SK-N-SH (cell line): ENCODE measurements around the gene ST3GAL6. TPM values are rescaled to one million over a fixed set of nuclear protein-coding genes. Genes with fewer than 3 reads are reported as not detected.
A peak's percentile ranks its signal among the peaks of the same experiment; 100 is the strongest.

Source experiments
- CTCF ChIA-PET: fragments of 300-600, 350-600 bp; formaldehyde crosslinking; extraction: SDS; loops from one replicate; lab custom pipeline; 2021; lab: Yijun Ruan, JAX
- POLR2A ChIA-PET: fragments of 350-600 bp; sonication (Branson Sonifier 250); formaldehyde crosslinking; extraction: SDS; loops from one replicate; lab custom pipeline; 2020; ENCODE audit warnings: antibody characterized with exemption, inconsistent platforms; lab: Yijun Ruan, JAX
- DNase-seq: peaks from one replicate; pipeline ENCODE4 v3.0.0; 2012
- H2AFZ ChIP-seq: fragments of 200-600 bp; sonication (generic); 2 replicates; pipeline ENCODE4 v1.8.1; 2016; ENCODE audit warnings: antibody characterized with exemption, mild to moderate bottlenecking, low read depth
- H3F3A ChIP-seq: fragments of 200-600 bp; sonication (generic); replicated peaks from 2 replicates; pipeline ENCODE3; 2016; ENCODE audit warnings: antibody characterized with exemption, mild to moderate bottlenecking; ENCODE audit not compliant: insufficient read depth
- H3K27ac ChIP-seq, 2 experiments: fragments of 200-500 bp in 1 of 2; fragments of 200-600 bp in 1 of 2; sonication (Bioruptor generic) in 1 of 2; sonication (generic), shearing (Covaris generic) in 1 of 2; 2 replicates each; pipeline versions ENCODE4 v1.5.1 to v1.6.1; 2014 to 2016; ENCODE audit warnings: low read depth in 2 of 2, inconsistent platforms in 1 of 2, low read length in 1 of 2, mild to moderate bottlenecking in 1 of 2, mixed read lengths in 1 of 2
- H3K27me3 ChIP-seq: fragments of 200-600 bp; sonication (generic), shearing (Covaris generic); 2 replicates; pipeline ENCODE4 v1.6.1; 2016; ENCODE audit warnings: mixed run types; ENCODE audit not compliant: insufficient read depth
- H3K36me3 ChIP-seq, 2 experiments: fragments of 200-500 bp in 1 of 2; fragments of 200-600 bp in 1 of 2; sonication (Bioruptor generic) in 1 of 2; sonication (generic) in 1 of 2; replicated peaks in 1 of 2; 2 replicates each; pipeline versions ENCODE3 to v1.5.1; 2014 to 2016; ENCODE audit warnings: low read length in 1 of 2, mild to moderate bottlenecking in 1 of 2; ENCODE audit not compliant: insufficient read depth in 2 of 2, control insufficient read depth in 1 of 2
- H3K4me1 ChIP-seq, 2 experiments: fragments of 200-500 bp in 1 of 2; fragments of 200-600 bp in 1 of 2; sonication (Bioruptor generic) in 1 of 2; sonication (generic), shearing (Covaris generic) in 1 of 2; 2 replicates each; pipeline versions ENCODE4 v1.5.1 to v1.6.1; 2014 to 2016; ENCODE audit warnings: low read depth in 1 of 2, low read length in 1 of 2, mixed run types in 1 of 2; ENCODE audit not compliant: insufficient read depth in 2 of 2, control insufficient read depth in 1 of 2
- H3K4me2 ChIP-seq: fragments of 200-600 bp; sonication (generic), shearing (Covaris generic); 2 replicates; pipeline ENCODE4 v1.6.1; 2017; ENCODE audit warnings: mixed run types
- H3K4me3 ChIP-seq, 2 experiments: fragments of 200-500 bp in 1 of 2; fragments of 200-600 bp in 1 of 2; sonication (Bioruptor generic) in 1 of 2; sonication (generic), shearing (Covaris generic) in 1 of 2; 2 replicates each; pipeline versions ENCODE4 v1.5.1 to v1.8.1; 2014 to 2016; ENCODE audit warnings: low read depth in 2 of 2, inconsistent platforms in 1 of 2, low read length in 1 of 2, mild to moderate bottlenecking in 1 of 2, mixed read lengths in 1 of 2, moderate library complexity in 1 of 2
- H3K79me2 ChIP-seq: fragments of 200-600 bp; sonication (generic); 2 replicates; pipeline ENCODE4 v1.8.1; 2017; ENCODE audit warnings: mild to moderate bottlenecking; ENCODE audit not compliant: insufficient read depth
- H3K9ac ChIP-seq: fragments of 200-600 bp; sonication (generic); 2 replicates; pipeline ENCODE4 v1.6.1; 2017; ENCODE audit warnings: mixed run types
- H3K9me2 ChIP-seq: fragments of 200-600 bp; sonication (generic); 2 replicates; pipeline ENCODE4 v1.6.1; 2017; ENCODE audit warnings: mixed run types
- H3K9me3 ChIP-seq: fragments of 200-600 bp; sonication (generic); 2 replicates; pipeline ENCODE4 v1.6.1; 2017; ENCODE audit warnings: mixed run types, mild to moderate bottlenecking, moderate library complexity
- H4K20me1 ChIP-seq: fragments of 200-600 bp; sonication (generic); 2 replicates; pipeline ENCODE4 v1.6.1; 2017; ENCODE audit warnings: mild to moderate bottlenecking, mixed run types; ENCODE audit not compliant: insufficient read depth
- CHD2 ChIP-seq: fragments of 150-350 bp; IDR thresholded peaks from 2 replicates; pipeline ENCODE4 v1.6.1; 2018; ENCODE audit warnings: low read length; ENCODE audit not compliant: partially characterized antibody
- ELF1 ChIP-seq: IDR thresholded peaks from 2 replicates; pipeline ENCODE4 v1.4.0; 2012
- EZH2phosphoT487 ChIP-seq: fragments of 200-600 bp; sonication (generic); IDR thresholded peaks from 2 replicates; pipeline ENCODE4 v1.6.1; 2017; ENCODE audit warnings: low read depth, mixed run types, mild to moderate bottlenecking, antibody characterized with exemption, moderate library complexity, borderline replicate concordance
- FOXJ3 ChIP-seq: sonication (generic); formaldehyde crosslinking; IDR thresholded peaks from 2 replicates; pipeline ENCODE4 v1.5.1; 2020; ENCODE audit warnings: mild to moderate bottlenecking, missing genetic modification reagents
- JUND ChIP-seq: IDR thresholded peaks from 2 replicates; pipeline ENCODE4 v1.4.0; 2012
- MXI1 ChIP-seq: IDR thresholded peaks from 2 replicates; pipeline ENCODE4 v1.6.1; 2012; ENCODE audit warnings: mild to moderate bottlenecking, low read depth, low read length, improper control_type of control experiment
- RFX5 ChIP-seq: IDR thresholded peaks from 2 replicates; pipeline ENCODE4 v1.6.1; 2012; ENCODE audit warnings: mild to moderate bottlenecking, improper control_type of control experiment, low read length
- TEAD4 ChIP-seq: IDR thresholded peaks from 2 replicates; pipeline ENCODE4 v1.4.0; 2012; ENCODE audit warnings: mild to moderate bottlenecking, borderline replicate concordance; ENCODE audit not compliant: insufficient read depth
- USF1 ChIP-seq: IDR thresholded peaks from 2 replicates; pipeline ENCODE4 v1.4.0; 2012; ENCODE audit warnings: low read depth, borderline replicate concordance
- WGBS: methylation state at CpG from one replicate; pipeline ENCODE4 v1.1.6; 2017; ENCODE audit warnings: low lambda C conversion rate; 5-methylcytosine and 5-hydroxymethylcytosine counted together
- polyA plus RNA-seq, 3 experiments: library from polyadenylated mRNA; depleted of rRNA; stranded (reverse); fragments of >200 nt; gene quantifications; 2 replicates each; pipeline ENCODE4 v1.2.3, GENCODE V29; 2012
- TF ChIP-seq, protein P1 (sequence below): IDR thresholded peaks from 2 replicates; pipeline ENCODE4 v1.6.1; 2012; ENCODE audit warnings: mild to moderate bottlenecking, low read depth, low read length, moderate library complexity
- TF ChIP-seq, protein P2 (sequence below): fragments of 150-350 bp; IDR thresholded peaks from 2 replicates; pipeline ENCODE4 v1.6.1; 2017; ENCODE audit warnings: antibody characterized with exemption, low read length, low read depth, borderline replicate concordance

Gene ST3GAL6
- polyA plus RNA-seq, 1 of the 3 experiments (the other 2 are of a cell fraction), result 16.3 TPM

DNA sequence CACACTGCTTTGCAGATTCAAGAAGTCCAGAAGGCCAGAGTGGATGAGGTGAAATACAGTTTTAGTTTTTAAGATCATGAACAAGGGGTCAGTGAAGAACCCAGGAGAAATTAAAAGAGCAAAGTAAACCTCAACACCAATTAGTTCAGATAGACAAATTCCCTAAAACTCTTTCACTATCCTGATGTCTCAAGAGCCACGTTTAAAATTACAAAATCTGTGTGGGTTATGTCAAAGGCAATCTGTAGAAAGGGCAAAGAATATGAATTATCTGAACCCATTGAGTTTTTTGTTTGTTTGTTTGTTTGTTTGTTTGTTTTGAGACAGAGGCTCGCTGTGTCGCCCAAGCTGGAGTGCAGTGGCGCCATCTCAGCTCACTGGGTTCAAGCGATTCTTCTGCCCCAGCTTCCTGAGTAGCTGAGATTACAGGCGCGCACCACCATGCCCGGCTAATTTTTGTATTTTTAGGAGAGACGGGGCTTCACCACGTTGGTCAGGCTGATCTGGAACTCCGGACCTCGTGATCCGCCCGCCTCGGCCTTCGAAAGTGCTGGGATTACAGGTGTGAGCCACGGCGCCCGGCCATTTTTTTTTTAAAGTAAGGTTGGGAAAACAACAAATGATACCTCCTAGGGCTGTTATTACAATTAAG, 32.1 kb upstream of the ST3GAL6 start:
- WGBS, result 95% methylated on average over 19 of the region's 19 CpGs
- no peak overlapping the region for H3K4me3 ChIP-seq
- H3K27me3 ChIP-seq, result no peaks in the 10 kb centered on the region
- no peak for DNase-seq
- H3F3A ChIP-seq, result peaks cover 11% of the 10 kb centered on the region
- no peaks in the 10 kb centered on the region for H4K20me1 ChIP-seq
- no peak for TF ChIP-seq EZH2phosphoT487
- TF ChIP-seq TEAD4, result no peak
- no peak for TF ChIP-seq JUND
- TF ChIP-seq CHD2, result no peak
- TF ChIP-seq, protein P1, sequence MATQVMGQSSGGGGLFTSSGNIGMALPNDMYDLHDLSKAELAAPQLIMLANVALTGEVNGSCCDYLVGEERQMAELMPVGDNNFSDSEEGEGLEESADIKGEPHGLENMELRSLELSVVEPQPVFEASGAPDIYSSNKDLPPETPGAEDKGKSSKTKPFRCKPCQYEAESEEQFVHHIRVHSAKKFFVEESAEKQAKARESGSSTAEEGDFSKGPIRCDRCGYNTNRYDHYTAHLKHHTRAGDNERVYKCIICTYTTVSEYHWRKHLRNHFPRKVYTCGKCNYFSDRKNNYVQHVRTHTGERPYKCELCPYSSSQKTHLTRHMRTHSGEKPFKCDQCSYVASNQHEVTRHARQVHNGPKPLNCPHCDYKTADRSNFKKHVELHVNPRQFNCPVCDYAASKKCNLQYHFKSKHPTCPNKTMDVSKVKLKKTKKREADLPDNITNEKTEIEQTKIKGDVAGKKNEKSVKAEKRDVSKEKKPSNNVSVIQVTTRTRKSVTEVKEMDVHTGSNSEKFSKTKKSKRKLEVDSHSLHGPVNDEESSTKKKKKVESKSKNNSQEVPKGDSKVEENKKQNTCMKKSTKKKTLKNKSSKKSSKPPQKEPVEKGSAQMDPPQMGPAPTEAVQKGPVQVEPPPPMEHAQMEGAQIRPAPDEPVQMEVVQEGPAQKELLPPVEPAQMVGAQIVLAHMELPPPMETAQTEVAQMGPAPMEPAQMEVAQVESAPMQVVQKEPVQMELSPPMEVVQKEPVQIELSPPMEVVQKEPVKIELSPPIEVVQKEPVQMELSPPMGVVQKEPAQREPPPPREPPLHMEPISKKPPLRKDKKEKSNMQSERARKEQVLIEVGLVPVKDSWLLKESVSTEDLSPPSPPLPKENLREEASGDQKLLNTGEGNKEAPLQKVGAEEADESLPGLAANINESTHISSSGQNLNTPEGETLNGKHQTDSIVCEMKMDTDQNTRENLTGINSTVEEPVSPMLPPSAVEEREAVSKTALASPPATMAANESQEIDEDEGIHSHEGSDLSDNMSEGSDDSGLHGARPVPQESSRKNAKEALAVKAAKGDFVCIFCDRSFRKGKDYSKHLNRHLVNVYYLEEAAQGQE, result no peak
- no peak for TF ChIP-seq RFX5
- no peak for TF ChIP-seq ELF1
- no peak for TF ChIP-seq USF1
- peaks cover 5 to 22% of the 10 kb centered on the region in 2 experiments; a peak in 3 of 4 replicates for H3K4me1 ChIP-seq
- POLR2A ChIA-PET, result interaction anchor here (1.5 to 6.0 kb wide), 4 partner anchors 31 to 137 kb away, joined by 11 to 50 read pairs (median 18); partner anchors contain the start of genes CPOX and ST3GAL6
- no peak overlapping the region for H2AFZ ChIP-seq
- H3K36me3 ChIP-seq, result no peaks in the 10 kb centered on the region
- H3K4me2 ChIP-seq, result no peak overlapping the region; the same call in none of the 2 replicates
- H3K9me2 ChIP-seq, result no peaks in the 10 kb centered on the region
- peak overlapping the region in 1 of 2 experiments; percentile 34; a peak in 1 of 4 replicates for H3K27ac ChIP-seq
- no peaks in the 10 kb centered on the region for H3K9me3 ChIP-seq
- peaks cover 35% of the 10 kb centered on the region for H3K79me2 ChIP-seq
- CTCF ChIA-PET, result interaction anchor here (0.7 to 1.7 kb wide), 6 partner anchors 9 to 134 kb away, joined by 3 to 7 read pairs (median 3); no protein-coding TSS in a partner anchor
- H3K9ac ChIP-seq, result no peak overlapping the region

- H2AFZ ChIP-seq, result peak overlapping the region; percentile 96
- ChIA-PET CTCF (interaction anchor here (0.7 to 1.7 kb wide), 6 partner anchors 10 to 135 kb away, joined by 3 to 18 read pairs (median 4); no protein-coding TSS in a partner anchor), POLR2A (interaction anchor here (0.7 to 6.0 kb wide), 12 partner anchors 8 to 138 kb away, joined by 3 to 50 read pairs (median 5); partner anchors contain the start of genes CPOX and ST3GAL6)
- H3F3A ChIP-seq, result peaks cover 6% of the 10 kb centered on the region
- peak overlapping the region; percentile 60 to 98 for H3K27ac ChIP-seq
- H4K20me1 ChIP-seq, result no peaks in the 10 kb centered on the region
- H3K4me3 ChIP-seq, result peak overlapping the region; percentile 84 to 86
- H3K36me3 ChIP-seq, result no peaks in the 10 kb centered on the region
- WGBS, result 3% methylated on average over 11 of the region's 12 CpGs
- peak; percentile 23 for DNase-seq
- peaks cover 5 to 28% of the 10 kb centered on the region in 2 experiments; a peak in 3 of 4 replicates for H3K4me1 ChIP-seq
- no peaks in the 10 kb centered on the region for H3K9me2 ChIP-seq
- peak overlapping the region; percentile 98 for H3K4me2 ChIP-seq
- H3K9ac ChIP-seq, result peak overlapping the region; percentile 84
- no peaks in the 10 kb centered on the region for H3K27me3 ChIP-seq
- no peaks in the 10 kb centered on the region for H3K9me3 ChIP-seq
- no peak for TF ChIP-seq USF1
- TF ChIP-seq, protein P2, sequence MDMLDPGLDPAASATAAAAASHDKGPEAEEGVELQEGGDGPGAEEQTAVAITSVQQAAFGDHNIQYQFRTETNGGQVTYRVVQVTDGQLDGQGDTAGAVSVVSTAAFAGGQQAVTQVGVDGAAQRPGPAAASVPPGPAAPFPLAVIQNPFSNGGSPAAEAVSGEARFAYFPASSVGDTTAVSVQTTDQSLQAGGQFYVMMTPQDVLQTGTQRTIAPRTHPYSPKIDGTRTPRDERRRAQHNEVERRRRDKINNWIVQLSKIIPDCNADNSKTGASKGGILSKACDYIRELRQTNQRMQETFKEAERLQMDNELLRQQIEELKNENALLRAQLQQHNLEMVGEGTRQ, result no peak
- 0 out of 2 replicates have a peak, but pooled peaks have one; percentile 36 for TF ChIP-seq FOXJ3
- TF ChIP-seq MXI1, result peak; percentile 76
- TF ChIP-seq, all 33 proteins: peak for 2
- H3K79me2 ChIP-seq, result peaks cover 43% of the 10 kb centered on the region
Measured at GRCh38 chr3:98731720-98732285, 31.3 kb upstream of the ST3GAL6 start.
